Neural cell (in vitro differentiated cells): ENCODE measurements around the gene CCL17. TPM values are rescaled to one million over a fixed set of nuclear protein-coding genes. Genes with fewer than 3 reads are reported as not detected.

Experiments used
- H2AFZ ChIP-seq: fragments of 200-600, 300-800 bp; sonication (generic), shearing (Covaris generic); 2 replicates; pipeline ENCODE4 v1.6.0; 2014; ENCODE audit warnings: low read depth, mild to moderate bottlenecking, antibody characterized with exemption, low read length, moderate library complexity
- H3F3A ChIP-seq: fragments of 200-600 bp; shearing (Covaris generic); 2 replicates; pipeline ENCODE4 v1.6.1; 2016; ENCODE audit warnings: mild to moderate bottlenecking, moderate library complexity, mixed read lengths, antibody characterized with exemption, low read length; ENCODE audit not compliant: insufficient read depth, poor library complexity, severe bottlenecking
- H3K27ac ChIP-seq: fragments of 200-600, 300-800 bp; sonication (generic), shearing (Covaris generic); 2 replicates; pipeline ENCODE4 v1.5.1; 2014; ENCODE audit warnings: mild to moderate bottlenecking, low read length, moderate library complexity
- H3K27me3 ChIP-seq: fragments of 300-800, 200-600 bp; sonication (generic), shearing (Covaris generic); 2 replicates; pipeline ENCODE4 v1.6.0; 2014; ENCODE audit warnings: mild to moderate bottlenecking, low read depth, low read length, moderate library complexity; ENCODE audit not compliant: insufficient read depth
- H3K36me3 ChIP-seq: fragments of 300-800, 200-600 bp; sonication (generic), shearing (Covaris generic); 2 replicates; pipeline ENCODE4 v1.5.1; 2014; ENCODE audit warnings: mild to moderate bottlenecking, antibody characterized with exemption, low read length, moderate library complexity; ENCODE audit not compliant: insufficient read depth
- H3K4me2 ChIP-seq: fragments of 300-800, 200-600 bp; sonication (generic), shearing (Covaris generic); 2 replicates; pipeline ENCODE4 v1.6.0; 2014; ENCODE audit warnings: mild to moderate bottlenecking, low read length
- H3K4me3 ChIP-seq: fragments of 300-800, 200-600 bp; sonication (generic), shearing (Covaris generic); 2 replicates; pipeline ENCODE4 v1.5.1; 2014; ENCODE audit warnings: mild to moderate bottlenecking, low read length, moderate library complexity
- H3K79me2 ChIP-seq: fragments of 200-600 bp; shearing (Covaris generic); replicated peaks from 2 replicates; pipeline ENCODE4 v1.6.0; 2014; ENCODE audit warnings: mild to moderate bottlenecking, low read length, moderate library complexity; ENCODE audit not compliant: insufficient read depth
- H3K9ac ChIP-seq: fragments of 300-800, 200-600 bp; sonication (generic), shearing (Covaris generic); 2 replicates; pipeline ENCODE4 v1.6.1; 2016; ENCODE audit warnings: mild to moderate bottlenecking, low read length, mixed read lengths
- H3K9me2 ChIP-seq: fragments of 200-600 bp; shearing (Covaris generic); 2 replicates; pipeline ENCODE4 v1.6.1; 2016; ENCODE audit warnings: mild to moderate bottlenecking, low read length, mixed read lengths; ENCODE audit not compliant: insufficient read depth
- H3K9me3 ChIP-seq: fragments of 200-600, 300-800 bp; sonication (generic), shearing (Covaris generic); 2 replicates; pipeline ENCODE4 v1.6.1; 2016; ENCODE audit warnings: mild to moderate bottlenecking, mixed run types, low read length, moderate library complexity, mixed read lengths
- H4K20me1 ChIP-seq: fragments of 200-600 bp; shearing (Covaris generic); 2 replicates; pipeline ENCODE4 v1.6.1; 2016; ENCODE audit warnings: mild to moderate bottlenecking, mixed run types; ENCODE audit not compliant: insufficient read depth
- CTCF ChIP-seq: fragments of 450-650 bp; IDR thresholded peaks from 2 replicates; pipeline ENCODE4 v1.5.1; 2014; ENCODE audit warnings: antibody characterized with exemption, mild to moderate bottlenecking, moderate library complexity; ENCODE audit not compliant: poor library complexity, severe bottlenecking
- EP300 ChIP-seq: fragments of 450-650 bp; conservative IDR thresholded peaks from 2 replicates; pipeline ENCODE4 v1.6.1; 2014; ENCODE audit warnings: antibody characterized with exemption, mild to moderate bottlenecking, moderate library complexity; ENCODE audit not compliant: poor library complexity, severe bottlenecking
- EZH2 ChIP-seq: fragments of 200-600, 300-800 bp; shearing (Covaris generic), sonication (generic); IDR thresholded peaks from 2 replicates; pipeline ENCODE4 v1.6.1; 2014; ENCODE audit warnings: antibody characterized with exemption, low read length, borderline replicate concordance, mild to moderate bottlenecking; ENCODE audit not compliant: insufficient read depth, poor library complexity, severe bottlenecking
- MXI1 ChIP-seq: fragments of 450-650 bp; conservative IDR thresholded peaks from 2 replicates; pipeline ENCODE4 v1.6.1; 2014; ENCODE audit warnings: antibody characterized with exemption, mild to moderate bottlenecking; ENCODE audit not compliant: poor library complexity, severe bottlenecking
- POLR2AphosphoS5 ChIP-seq: IDR thresholded peaks from 2 replicates; pipeline ENCODE4 v1.6.1; 2012
- RAD21 ChIP-seq: fragments of 450-650 bp; conservative IDR thresholded peaks from 2 replicates; pipeline ENCODE4 v1.6.1; 2014; ENCODE audit warnings: antibody characterized with exemption, mild to moderate bottlenecking, moderate library complexity
- REST ChIP-seq: IDR thresholded peaks from 2 replicates; pipeline ENCODE4 v1.6.1; 2012; ENCODE audit warnings: borderline replicate concordance
- SMC3 ChIP-seq: fragments of 450-650 bp; conservative IDR thresholded peaks from 2 replicates; pipeline ENCODE4 v1.6.1; 2014; ENCODE audit warnings: antibody characterized with exemption, mild to moderate bottlenecking, moderate library complexity; ENCODE audit not compliant: poor library complexity
- TAF1 ChIP-seq: IDR thresholded peaks from 2 replicates; pipeline ENCODE4 v1.6.1; 2012; ENCODE audit warnings: low read depth
- polyA plus RNA-seq: library from polyadenylated mRNA; depleted of rRNA; stranded (reverse); fragments of >200 nt; gene quantifications from 2 replicates; pipeline ENCODE4 v1.2.3, GENCODE V29; 2014

The CCL17 gene
- polyA plus RNA-seq, 1 donor from 2014 or later = not detected

GRCh38 chr16:57382535-57383275 is 21.9 kb upstream of the CCL17 start:
- no peaks in the 10 kb centered on the region for H3K27me3 ChIP-seq
- H3K9me2 ChIP-seq = no peaks in the 10 kb centered on the region
- no peak overlapping the region for H3K27ac ChIP-seq
- no peaks in the 10 kb centered on the region for H4K20me1 ChIP-seq
- H3K9me3 ChIP-seq = no peaks in the 10 kb centered on the region
- H3K36me3 ChIP-seq = no peaks in the 10 kb centered on the region
- no peaks in the 10 kb centered on the region for H3F3A ChIP-seq
- H3K79me2 ChIP-seq = no peaks in the 10 kb centered on the region
- no peak overlapping the region for H3K4me2 ChIP-seq
- no peak overlapping the region for H3K4me3 ChIP-seq
- H2AFZ ChIP-seq = no peak overlapping the region
- H3K9ac ChIP-seq = no peak overlapping the region
- no peak for TF ChIP-seq EP300
- TF ChIP-seq POLR2AphosphoS5 = no peak
- TF ChIP-seq TAF1 = no peak
- TF ChIP-seq EZH2 = no peak
- TF ChIP-seq REST = no peak
- no peak for TF ChIP-seq SMC3

GRCh38 chr16:57383276-57384247 is 21.0 kb upstream of the CCL17 start:
- TF ChIP-seq CTCF (no peak), TAF1 (no peak), RAD21 (no peak), MXI1 (no peak), POLR2AphosphoS5 (no peak), SMC3 (no peak), EP300 (no peak), EZH2 (no peak), REST (no peak)
- H3K27ac ChIP-seq = no peak overlapping the region
- H3K4me2 ChIP-seq = no peak overlapping the region
- H3K9me3 ChIP-seq = no peaks in the 10 kb centered on the region
- no peak overlapping the region for H2AFZ ChIP-seq
- no peaks in the 10 kb centered on the region for H3F3A ChIP-seq
- no peaks in the 10 kb centered on the region for H3K79me2 ChIP-seq
- H4K20me1 ChIP-seq = no peaks in the 10 kb centered on the region
- no peaks in the 10 kb centered on the region for H3K36me3 ChIP-seq
- no peak overlapping the region for H3K9ac ChIP-seq
- no peaks in the 10 kb centered on the region for H3K27me3 ChIP-seq
- no peak overlapping the region for H3K4me3 ChIP-seq
- H3K9me2 ChIP-seq = no peaks in the 10 kb centered on the region
